SK-MEL-5 (cell line): ENCODE measurements around the gene UNC13A. TPM values are rescaled to one million over a fixed set of nuclear protein-coding genes. Genes with fewer than 3 reads are reported as not detected.

Experiments
- DNase-seq: peaks from one replicate; pipeline ENCODE4 v3.0.0-alpha.2; 2016; ENCODE audit warnings: low read depth, low spot score
- in situ Hi-C: cut with HindIII; loops from 2 replicates; pipeline ENCODE4 v1.10.0; 2016; ENCODE audit warnings: low sequenced_read_pairs, high pct_unique_total_duplicates, low pct_unique_long_range_greater_than_20kb
- total RNA-seq: library from RNA; depleted of rRNA; stranded (reverse); fragments of >200 nt; shearing (Covaris generic); gene quantifications from 2 replicates; pipeline ENCODE4 v1.2.3, GENCODE V29; 2014

Gene UNC13A
- total RNA-seq, 1 experiment from 2014 or later: 0.26 TPM

GRCh38 chr19:17647071-17648020 lies 40.8 kb downstream of the UNC13A start:
- in situ Hi-C loops: no loop called here
- DNase-seq: no peak

GRCh38 chr19:17646441-17646840 lies 41.7 kb downstream of the UNC13A start:
- DNase-seq: no peak
- in situ Hi-C loops: no loop called here

- DNase-seq: no peak
- in situ Hi-C loops: no loop called here
These were observed 42.7 kb downstream of the UNC13A start for GRCh38 chr19:17645339-17645963.

- in situ Hi-C loops: no loop called here
- no peak for DNase-seq
These were observed 45.5 kb downstream of the UNC13A start for GRCh38 chr19:17642656-17643055.

GRCh38 chr19:17641846-17642245 lies 46.3 kb downstream of the UNC13A start:
- DNase-seq: no peak
- in situ Hi-C loops: no loop called here

- in situ Hi-C loops: no loop called here
- no peak for DNase-seq
These were observed 47.0 kb downstream of the UNC13A start for GRCh38 chr19:17641181-17641580.

GRCh38 chr19:17633700-17634099 lies 54.5 kb downstream of the UNC13A start:
- no peak for DNase-seq
- in situ Hi-C loops: no loop called here

- in situ Hi-C loops: no loop called here
- DNase-seq: no peak
These were observed 55.6 kb downstream of the UNC13A start for GRCh38 chr19:17632577-17632976.

- DNase-seq: no peak
- in situ Hi-C loops: no loop called here
These were observed 58.4 kb downstream of the UNC13A start for GRCh38 chr19:17629760-17630159.

- DNase-seq: no peak
- in situ Hi-C loops: no loop called here
These were observed 60.2 kb downstream of the UNC13A start for GRCh38 chr19:17627921-17628320.

- no peak for DNase-seq
- in situ Hi-C loops: no loop called here
These were observed 61.0 kb downstream of the UNC13A start for GRCh38 chr19:17627161-17627560.

GRCh38 chr19:17626456-17627015 lies 61.6 kb downstream of the UNC13A start:
- in situ Hi-C loops: no loop called here
- no peak for DNase-seq

- in situ Hi-C loops: no loop called here
- DNase-seq: no peak
These were observed 62.2 kb downstream of the UNC13A start for GRCh38 chr19:17625980-17626379.

GRCh38 chr19:17625043-17625442 lies 63.1 kb downstream of the UNC13A start:
- DNase-seq: no peak
- in situ Hi-C loops: no loop called here

GRCh38 chr19:17624314-17624991 lies 63.7 kb downstream of the UNC13A start:
- in situ Hi-C loops: no loop called here

GRCh38 chr19:17623224-17623935 lies 64.8 kb downstream of the UNC13A start:
- DNase-seq: no peak
- in situ Hi-C loops: no loop called here

More at GRCh38 chr19:17624314-17624991, 63.7 kb downstream of the UNC13A start:
- DNase-seq: no peak

- in situ Hi-C loops: no loop called here
- no peak for DNase-seq
These were observed 67.5 kb downstream of the UNC13A start for GRCh38 chr19:17620696-17621095.
